IMR-90 (cell line): ENCODE data around the gene TMEM14A. TPM values are rescaled to one million over a fixed set of nuclear protein-coding genes. Genes with fewer than 3 reads are reported as not detected.

Experiments
- ATAC-seq: fragments of 200-7000 bp; cut with Tn5 transposase; 2 replicates; pipeline ENCODE4 v1.9.1; 2020; ENCODE audit warnings: low read depth, mild to moderate bottlenecking, moderate library complexity
- BruUV-seq: library from RNA; stranded (reverse); fragments of 400-500 nt; replicated peaks from 2 replicates; lab custom pipeline; 2021; lab: Mats Ljungman, UMichigan
- CTCF ChIA-PET: fragments of 300-600 bp; formaldehyde crosslinking; extraction: SDS; loops from one replicate; lab custom pipeline; 2021; ENCODE audit warnings: antibody characterized with exemption; lab: Yijun Ruan, JAX
- POLR2A ChIA-PET: fragments of 300-600 bp; sonication (Branson Sonifier 250); formaldehyde crosslinking; loops from one replicate; lab custom pipeline; 2022; ENCODE audit warnings: antibody characterized with exemption; ENCODE audit not compliant: unreplicated experiment; lab: Charles Lee
- DNase-seq: peaks from one replicate; pipeline ENCODE4 v3.0.0; 2013
- H2AFZ ChIP-seq: replicated peaks from 2 replicates; pipeline ENCODE3; 2013; ENCODE audit warnings: low read length, mild to moderate bottlenecking; ENCODE audit not compliant: poor library complexity
- H2AK5ac ChIP-seq: 2 replicates; pipeline ENCODE4 v1.6.1; 2013; ENCODE audit warnings: low read depth, low read length, inconsistent platforms
- H2AK9ac ChIP-seq: replicated peaks from 2 replicates; pipeline ENCODE3; 2013; ENCODE audit warnings: mild to moderate bottlenecking, low read depth, low read length, moderate library complexity; ENCODE audit not compliant: poor library complexity
- H2BK120ac ChIP-seq: 2 replicates; pipeline ENCODE4 v1.6.1; 2013; ENCODE audit warnings: low read depth, low read length, inconsistent platforms
- H2BK15ac ChIP-seq: 3 replicates; pipeline ENCODE4 v1.6.1; 2013; ENCODE audit warnings: low read depth, low read length, inconsistent platforms
- H2BK20ac ChIP-seq: 2 replicates; pipeline ENCODE4 v1.6.1; 2013; ENCODE audit warnings: low read depth, mild to moderate bottlenecking, inconsistent platforms, low read length, moderate library complexity
- H2BK5ac ChIP-seq: 2 replicates; pipeline ENCODE4 v1.6.1; 2013; ENCODE audit warnings: mild to moderate bottlenecking, low read depth, low read length, inconsistent platforms; ENCODE audit not compliant: poor library complexity, severe bottlenecking
- H3K14ac ChIP-seq: replicated peaks from 2 replicates; pipeline ENCODE4 v1.6.1; 2013; ENCODE audit warnings: low read depth, low read length, inconsistent platforms
- H3K18ac ChIP-seq: 2 replicates; pipeline ENCODE4 v1.6.1; 2013; ENCODE audit warnings: low read depth, low read length, control low read depth
- H3K23ac ChIP-seq: 2 replicates; pipeline ENCODE4 v1.6.1; 2013; ENCODE audit warnings: low read depth, low read length, inconsistent platforms
- H3K27ac ChIP-seq: 2 replicates; pipeline ENCODE4 v1.5.1; 2013; ENCODE audit warnings: mild to moderate bottlenecking, control low read depth, low read length; ENCODE audit not compliant: insufficient read depth
- H3K27me3 ChIP-seq: 2 replicates; pipeline ENCODE4 v1.6.1; 2013; ENCODE audit warnings: low read length; ENCODE audit not compliant: control insufficient read depth, insufficient read depth
- H3K36me3 ChIP-seq: 2 replicates; pipeline ENCODE4 v1.6.1; 2013; ENCODE audit warnings: low read length, mixed read lengths; ENCODE audit not compliant: control insufficient read depth, insufficient read depth
- H3K4ac ChIP-seq: 2 replicates; pipeline ENCODE4 v1.6.1; 2013; ENCODE audit warnings: low read depth, low read length, inconsistent platforms
- H3K4me1 ChIP-seq: 2 replicates; pipeline ENCODE4 v1.6.1; 2013; ENCODE audit warnings: low read length, mixed read lengths; ENCODE audit not compliant: control insufficient read depth, insufficient read depth
- H3K4me2 ChIP-seq: 2 replicates; pipeline ENCODE4 v1.6.1; 2013; ENCODE audit warnings: low read depth, mild to moderate bottlenecking, control low read depth, low read length, moderate library complexity
- H3K4me3 ChIP-seq: 2 replicates; pipeline ENCODE4 v1.5.1; 2013; ENCODE audit warnings: low read depth, mild to moderate bottlenecking, control low read depth, low read length, moderate library complexity; ENCODE audit not compliant: insufficient read depth
- H3K56ac ChIP-seq: 2 replicates; pipeline ENCODE4 v1.6.1; 2013; ENCODE audit warnings: low read length, inconsistent platforms; ENCODE audit not compliant: insufficient read depth; ENCODE audit errors: extremely low read depth
- H3K79me1 ChIP-seq, 2 experiments: 2 replicates each; pipeline ENCODE4 v1.6.1; 2013; ENCODE audit warnings: low read length in 2 of 2, inconsistent platforms in 1 of 2, low read depth in 1 of 2
- H3K9ac ChIP-seq: 2 replicates; pipeline ENCODE4 v1.6.1; 2013; ENCODE audit warnings: low read depth, low read length, control low read depth
- H3K9me1 ChIP-seq: 2 replicates; pipeline ENCODE4 v1.6.1; 2013; ENCODE audit warnings: low read length, inconsistent platforms; ENCODE audit not compliant: insufficient read depth
- H3K9me3 ChIP-seq: 2 replicates; pipeline ENCODE4 v1.6.1; 2013; ENCODE audit warnings: low read length; ENCODE audit not compliant: control insufficient read depth, insufficient read depth
- H4K20me1 ChIP-seq: 2 replicates; pipeline ENCODE4 v1.6.1; 2013; ENCODE audit warnings: low read length, inconsistent platforms; ENCODE audit not compliant: insufficient read depth
- H4K5ac ChIP-seq: 2 replicates; pipeline ENCODE4 v1.6.1; 2013; ENCODE audit warnings: mild to moderate bottlenecking, low read depth, low read length, control low read depth
- H4K8ac ChIP-seq, 2 experiments: 2 replicates each; pipeline ENCODE4 v1.6.1; 2013; ENCODE audit warnings: low read depth in 2 of 2, low read length in 2 of 2, control low read depth in 1 of 2, inconsistent platforms in 1 of 2
- H4K91ac ChIP-seq: 2 replicates; pipeline ENCODE4 v1.6.1; 2013; ENCODE audit warnings: low read depth, low read length, inconsistent platforms; ENCODE audit not compliant: insufficient read depth
- BHLHE40 ChIP-seq: fragments of 150-350 bp; IDR thresholded peaks from 2 replicates; pipeline ENCODE4 v1.6.1; 2016; ENCODE audit warnings: mild to moderate bottlenecking, low read depth, low read length
- CEBPB ChIP-seq: IDR thresholded peaks from 2 replicates; pipeline ENCODE4 v1.6.1; 2012; ENCODE audit warnings: low read depth, low read length, improper control_type of control experiment
- CTCF ChIP-seq: conservative IDR thresholded peaks from 2 replicates; pipeline ENCODE4 v1.5.1; 2012; ENCODE audit warnings: mild to moderate bottlenecking, low read depth, low read length, improper control_type of control experiment
- ELK1 ChIP-seq: fragments of 150-350 bp; IDR thresholded peaks from 2 replicates; pipeline ENCODE4 v1.6.1; 2016; ENCODE audit warnings: low read depth, mild to moderate bottlenecking, low read length, moderate library complexity, borderline replicate concordance
- FOS ChIP-seq: fragments of 150-350 bp; IDR thresholded peaks from 2 replicates; pipeline ENCODE4 v1.6.1; 2016; ENCODE audit warnings: low read depth, low read length
- MAFK ChIP-seq: IDR thresholded peaks from 2 replicates; pipeline ENCODE4 v1.6.1; 2012; ENCODE audit warnings: low read depth, low read length, improper control_type of control experiment
- MAZ ChIP-seq: IDR thresholded peaks from 2 replicates; pipeline ENCODE4 v1.6.1; 2012; ENCODE audit warnings: low read depth, mild to moderate bottlenecking, low read length, improper control_type of control experiment, moderate library complexity, borderline replicate concordance
- MXI1 ChIP-seq: IDR thresholded peaks from 2 replicates; pipeline ENCODE4 v1.6.1; 2012; ENCODE audit warnings: low read depth, mild to moderate bottlenecking, low read length, moderate library complexity, borderline replicate concordance
- NFE2L2 ChIP-seq: fragments of 150-350 bp; IDR thresholded peaks from 2 replicates; pipeline ENCODE4 v1.6.1; 2016; ENCODE audit warnings: low read depth, mild to moderate bottlenecking, low read length
- POLR2A ChIP-seq: IDR thresholded peaks from 2 replicates; pipeline ENCODE4 v1.6.1; 2012; ENCODE audit warnings: mild to moderate bottlenecking, low read depth, low read length
- RAD21 ChIP-seq: IDR thresholded peaks from 2 replicates; pipeline ENCODE4 v1.6.1; 2012; ENCODE audit warnings: low read length, improper control_type of control experiment
- RCOR1 ChIP-seq: IDR thresholded peaks from 2 replicates; pipeline ENCODE4 v1.6.1; 2012; ENCODE audit warnings: mild to moderate bottlenecking, low read length, improper control_type of control experiment; ENCODE audit not compliant: insufficient replicate concordance
- RFX5 ChIP-seq: IDR thresholded peaks from 2 replicates; pipeline ENCODE4 v1.8.0; 2012; ENCODE audit warnings: low read depth, mild to moderate bottlenecking, low read length, moderate library complexity
- WGBS, 2 experiments: methylation state at CpG; one replicate each; pipeline versions ENCODE4 v1.1.5 to v1.1.7; 2013; ENCODE audit warnings: missing lambda C conversion rate in 2 of 2; ENCODE audit not compliant: insufficient read length in 1 of 2; ENCODE audit errors: extremely low coverage in 2 of 2; 5-methylcytosine and 5-hydroxymethylcytosine counted together
- dilution Hi-C: fragments of 300-500 bp; cut with HindIII; formaldehyde crosslinking; loops from one replicate; pipeline ENCODE4 v1.14.3; 2018; ENCODE audit warnings: low sequenced_read_pairs; ENCODE audit not compliant: unreplicated experiment
- in situ Hi-C: fragments of 300-500 bp; cut with MboI; formaldehyde crosslinking; loops from 3 replicates; pipeline ENCODE4 v1.14.3; 2019; ENCODE audit warnings: low sequenced_read_pairs, inconsistent platforms, mixed read lengths
- intact Hi-C: fragments of 100-400 bp; cut with micrococcal nuclease; formaldehyde crosslinking; loops from 2 replicates; pipeline ENCODE4 v1.10.0; 2022
- polyA plus RNA-seq, 3 experiments: library from polyadenylated mRNA; depleted of rRNA; stranded (reverse); fragments of >200 nt; gene quantifications; 2 replicates each; pipeline ENCODE4 v1.2.3, GENCODE V29; 2012; ENCODE audit warnings: low replicate concordance in 1 of 3
- total RNA-seq: library from RNA; depleted of rRNA; stranded (reverse); fragments of >200 nt; gene quantifications from 2 replicates; pipeline ENCODE4 v1.2.3, GENCODE V29; 2012
- TF ChIP-seq, protein P1 (sequence below): fragments of 150-350 bp; IDR thresholded peaks from 2 replicates; pipeline ENCODE4 v1.6.1; 2017; ENCODE audit warnings: mild to moderate bottlenecking, antibody characterized with exemption, low read length, low read depth

Gene TMEM14A
- total and polyA plus RNA-seq, 2 of the 4 experiments (the other 2 are of a cell fraction), result 18.5 to 25.1 TPM

DNA sequence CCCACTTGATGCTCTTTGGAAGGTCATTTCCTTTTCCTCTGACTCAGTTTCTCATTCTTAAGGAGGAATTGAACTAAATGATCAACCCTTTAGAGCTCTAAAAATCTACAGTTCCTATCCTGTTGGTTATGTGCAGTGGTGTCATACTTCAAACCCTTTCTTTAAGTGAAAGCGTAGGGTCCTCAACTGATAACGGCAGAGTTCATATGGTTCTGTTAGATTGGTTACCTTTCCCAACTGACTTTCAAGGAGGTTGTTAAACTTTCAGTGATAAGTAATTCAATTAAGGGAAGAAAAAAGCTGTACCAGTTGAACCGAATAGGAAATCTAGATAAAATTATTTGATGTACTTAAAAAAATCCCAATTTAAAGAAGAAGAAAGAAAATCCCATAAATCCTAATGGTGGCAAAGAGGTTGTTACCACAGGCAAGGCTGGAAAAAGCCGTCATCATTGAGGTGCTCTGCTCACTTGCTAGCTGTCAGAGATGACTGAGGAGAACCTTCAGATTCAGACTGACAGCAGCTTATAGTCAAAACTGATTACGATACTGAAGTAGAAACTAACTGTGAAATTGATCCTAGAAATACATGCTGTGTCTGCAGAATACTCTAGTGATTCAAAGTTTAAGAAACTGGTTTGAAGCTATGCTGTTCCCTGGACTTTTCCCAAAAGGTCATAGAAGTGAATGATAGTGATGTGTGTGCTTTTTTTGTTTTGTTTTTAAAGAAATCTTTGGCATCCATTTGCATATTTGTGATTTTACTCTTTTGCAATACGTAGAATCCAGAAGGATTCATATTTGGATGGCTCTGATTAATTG is 16.2 kb downstream of the TMEM14A start:
- no peak overlapping the region for H3K56ac ChIP-seq
- no peak overlapping the region for H3K4ac ChIP-seq
- no peak overlapping the region for H3K4me2 ChIP-seq
- TF ChIP-seq MAFK (no peak), FOS (no peak), NFE2L2 (no peak), CTCF (no peak), RFX5 (no peak), MAZ (no peak), MXI1 (no peak), ELK1 (no peak), POLR2A (no peak), RAD21 (no peak), RCOR1 (no peak), CEBPB (no peak), BHLHE40 (no peak)
- TF ChIP-seq, protein P1, sequence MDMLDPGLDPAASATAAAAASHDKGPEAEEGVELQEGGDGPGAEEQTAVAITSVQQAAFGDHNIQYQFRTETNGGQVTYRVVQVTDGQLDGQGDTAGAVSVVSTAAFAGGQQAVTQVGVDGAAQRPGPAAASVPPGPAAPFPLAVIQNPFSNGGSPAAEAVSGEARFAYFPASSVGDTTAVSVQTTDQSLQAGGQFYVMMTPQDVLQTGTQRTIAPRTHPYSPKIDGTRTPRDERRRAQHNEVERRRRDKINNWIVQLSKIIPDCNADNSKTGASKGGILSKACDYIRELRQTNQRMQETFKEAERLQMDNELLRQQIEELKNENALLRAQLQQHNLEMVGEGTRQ, result no peak
- H2AK9ac ChIP-seq, result no peak overlapping the region
- ATAC-seq, result no peak
- H3K4me1 ChIP-seq, result peaks cover 2% of the 10 kb centered on the region; the same call in 1 of the 2 replicates
- no peak overlapping the region for H2AK5ac ChIP-seq
- H3K14ac ChIP-seq, result no peak overlapping the region
- POLR2A ChIA-PET, result no interaction called here
- H3K27ac ChIP-seq, result no peak overlapping the region
- H4K8ac ChIP-seq, result no peak overlapping the region
- no peaks in the 10 kb centered on the region for H4K20me1 ChIP-seq
- peaks cover 1% of the 10 kb centered on the region; the same call in 1 of the 2 replicates for H3K36me3 ChIP-seq
- no peak overlapping the region for H3K9ac ChIP-seq
- no peak overlapping the region for H2AFZ ChIP-seq
- H4K91ac ChIP-seq, result no peak overlapping the region
- no peak overlapping the region for H4K5ac ChIP-seq
- H3K4me3 ChIP-seq, result no peak overlapping the region
- no peak overlapping the region for H3K23ac ChIP-seq
- no peaks in the 10 kb centered on the region for H3K9me1 ChIP-seq
- DNase-seq, result no peak
- intact Hi-C loops, result no loop called here
- H3K18ac ChIP-seq, result no peak overlapping the region
- no peak overlapping the region for H2BK15ac ChIP-seq
- CTCF ChIA-PET, result no interaction called here
- WGBS, 2 experiments, result 86% methylated on average over 1 of the region's 6 CpGs; no CpG with 5 or more reads in 1 of the 2 experiments
- no TSS peak for BruUV-seq
- no peaks in the 10 kb centered on the region for H3K9me3 ChIP-seq
- H3K79me1 ChIP-seq, result no peaks in the 10 kb centered on the region
- in situ Hi-C loops, result no loop called here
- H2BK20ac ChIP-seq, result no peak overlapping the region
- H2BK5ac ChIP-seq, result no peak overlapping the region
- dilution Hi-C loops, result no loop called here
- no peak overlapping the region for H2BK120ac ChIP-seq
- no peaks in the 10 kb centered on the region for H3K27me3 ChIP-seq
